Cardiac fibroblast (primary cell): ENCODE data around the gene BTBD16.

Source experiments
- DNase-seq, 2 donors: peaks; one replicate each; pipeline versions ENCODE4 v3.0.0 to v3.0.0-alpha.2; 2010; ENCODE audit warnings: low read depth in 2 of 2
- H3K4me3 ChIP-seq, 2 donors: replicated peaks in 1 of 2; 1 replicate in 1 of 2; 2 replicates in 1 of 2; pipeline ENCODE4 v1.5.1; 2011; ENCODE audit warnings: low read depth in 2 of 2, low read length in 2 of 2, mild to moderate bottlenecking in 2 of 2, moderate library complexity in 1 of 2
- CTCF ChIP-seq: IDR thresholded peaks from one replicate; pipeline ENCODE4 v1.5.1; 2011; ENCODE audit warnings: low read depth, mild to moderate bottlenecking, low read length, inconsistent platforms

The BTBD16 gene

GRCh38 chr10:122239578-122240257, 31.4 kb upstream of the BTBD16 start:
- TF ChIP-seq CTCF, result no peak
- H3K4me3 ChIP-seq, result no peak overlapping the region
- peak; percentile 39 to 47 for DNase-seq

DNA sequence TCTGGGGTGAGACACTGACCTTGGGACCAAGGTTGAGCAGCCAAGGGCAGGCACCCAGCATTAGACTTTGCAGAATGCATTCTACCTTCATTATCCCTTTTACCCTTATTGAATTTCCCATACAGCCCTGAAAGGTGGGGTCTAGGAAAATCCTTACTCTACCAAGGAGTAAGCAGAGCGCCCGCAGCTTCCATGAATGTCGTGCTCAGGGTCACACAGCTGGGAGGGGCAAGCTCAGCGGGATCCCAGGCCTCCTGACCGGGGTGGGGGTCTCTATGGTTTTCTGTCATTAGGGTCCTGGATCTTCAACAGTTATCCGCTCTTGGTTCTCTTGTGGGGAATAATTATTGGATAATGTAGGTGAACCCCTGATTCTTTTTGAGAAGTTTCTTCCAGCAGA, 30.7 kb upstream of the BTBD16 start:
- no peak for TF ChIP-seq CTCF
- DNase-seq, result no peak
- no peak overlapping the region for H3K4me3 ChIP-seq

- H3K4me3 ChIP-seq, result no peak overlapping the region
- DNase-seq, result no peak
- no peak for TF ChIP-seq CTCF
Measured at GRCh38 chr10:122241836-122242235, 29.3 kb upstream of the BTBD16 start.

GRCh38 chr10:122243550-122243949, 27.5 kb upstream of the BTBD16 start:
- TF ChIP-seq CTCF, result no peak
- DNase-seq, result peak in 1 of 2 donors; percentile 41
- H3K4me3 ChIP-seq, result no peak overlapping the region

DNA sequence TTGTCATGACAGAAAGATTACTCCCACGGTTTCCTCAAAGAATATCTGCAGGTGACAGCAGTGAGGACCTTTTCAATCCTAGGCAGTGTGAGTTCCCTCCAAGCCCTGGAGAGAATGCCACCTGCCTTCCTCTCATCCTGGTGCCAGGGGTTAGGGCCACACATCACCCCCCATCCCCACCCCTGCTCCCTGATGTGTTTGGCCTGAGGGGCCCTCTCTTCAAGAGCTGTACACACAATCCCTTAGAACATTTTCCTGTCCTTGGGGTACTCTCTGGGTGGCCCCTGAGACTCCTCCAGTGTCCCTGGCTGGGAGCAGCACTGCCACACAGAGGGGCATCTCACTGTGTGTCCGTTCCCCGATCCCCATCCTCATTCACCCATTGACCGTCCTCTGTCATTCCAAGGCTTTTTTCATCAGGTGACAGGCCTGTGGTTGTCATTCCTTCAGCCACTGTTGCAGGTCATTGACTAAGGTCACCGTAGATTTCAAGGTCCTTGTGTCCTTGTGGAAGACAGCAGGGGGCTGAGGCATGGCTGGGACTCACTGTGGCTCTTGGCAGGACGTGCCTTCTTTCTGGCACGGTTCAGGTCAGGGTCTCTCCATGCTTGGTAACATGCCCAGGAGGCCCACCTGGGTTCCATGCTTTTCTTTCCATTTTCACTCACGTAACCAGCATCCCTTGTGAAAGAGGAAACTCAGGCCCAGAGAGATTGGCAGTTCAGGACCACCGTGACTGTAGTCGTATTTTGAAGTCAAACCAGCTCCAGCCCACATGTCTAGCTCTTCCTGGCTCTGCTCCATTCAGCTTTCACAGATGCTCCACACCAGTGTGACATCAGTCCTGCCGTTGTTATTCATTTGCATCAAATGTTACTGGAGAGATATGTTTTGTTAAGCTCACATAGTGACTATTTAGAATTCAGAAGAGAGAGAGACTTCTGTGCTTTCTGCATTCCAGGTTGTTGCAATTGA, 26.8 kb upstream of the BTBD16 start:
- no peak overlapping the region for H3K4me3 ChIP-seq
- TF ChIP-seq CTCF, result no peak
- no peak for DNase-seq

DNA sequence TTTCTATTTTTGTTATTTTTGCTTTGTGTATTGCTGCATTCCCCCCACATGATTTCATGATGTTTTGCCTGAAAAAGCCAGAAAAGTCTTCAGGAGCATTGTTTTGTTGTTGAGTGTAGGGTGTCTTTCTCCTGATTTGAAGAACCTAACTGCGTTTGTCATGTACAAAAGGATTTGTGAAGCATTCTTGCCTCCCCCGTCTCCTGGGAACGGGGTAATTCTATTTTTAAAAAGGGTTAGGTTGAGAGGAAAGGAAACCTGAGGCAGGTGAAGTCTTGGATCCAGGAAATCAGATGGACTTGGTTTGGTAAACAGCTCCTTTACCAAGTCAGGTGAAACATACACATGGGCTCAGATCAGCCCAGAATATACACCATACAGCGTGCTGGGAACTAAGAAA, 26.0 kb upstream of the BTBD16 start:
- no peak for DNase-seq
- no peak overlapping the region for H3K4me3 ChIP-seq
- TF ChIP-seq CTCF, result no peak
